Activated T-cell treated with anti-CD3 and anti-CD28 coated beads, Interleukin-2, amount 50 U/mL, for 72 hours (primary cell): ENCODE measurements around the gene PVALEF. TPM values are rescaled to one million over a fixed set of nuclear protein-coding genes. Genes with fewer than 3 reads are reported as not detected.

Experiments used
- ATAC-seq, 2 donors: fragments of 150-1000 bp; cut with Tn5 transposase; replicated peaks in 1 of 2; 2 replicates each; pipeline ENCODE4 v1.10.0; 2021; ENCODE audit warnings: moderate library complexity in 2 of 2, mild to moderate bottlenecking in 1 of 2
- DNase-seq, 2 donors: peaks; one replicate each; pipeline ENCODE4 v3.0.0; 2021 to 2022; ENCODE audit warnings: mixed read lengths in 1 of 2
- H3K27ac Mint-ChIP-seq: one replicate; pipeline ENCODE4 v1.8.0; 2022; ENCODE audit warnings: mild to moderate bottlenecking, moderate library complexity, mixed read lengths
- H3K27me3 Mint-ChIP-seq: one replicate; pipeline ENCODE4 v1.8.0; 2022; ENCODE audit warnings: low read depth, mixed read lengths
- H3K36me3 Mint-ChIP-seq, 2 donors: one replicate each; pipeline ENCODE4 v1.8.0; 2022; ENCODE audit warnings: mixed read lengths in 2 of 2, mild to moderate bottlenecking in 1 of 2; ENCODE audit not compliant: insufficient read depth in 2 of 2
- H3K4me1 Mint-ChIP-seq: one replicate; pipeline ENCODE4 v1.8.0; 2022; ENCODE audit warnings: low read depth, mixed read lengths
- H3K4me3 Mint-ChIP-seq, 2 donors: one replicate each; pipeline ENCODE4 v1.8.0; 2022; ENCODE audit warnings: mild to moderate bottlenecking in 2 of 2, mixed read lengths in 2 of 2, moderate library complexity in 2 of 2
- H3K9me3 Mint-ChIP-seq, 2 donors: one replicate each; pipeline ENCODE4 v1.8.0; 2022; ENCODE audit warnings: mixed read lengths in 2 of 2
- total RNA-seq, 2 donors: library from RNA; stranded (reverse); gene quantifications; one replicate each; pipeline ENCODE4 v1.2.3, GENCODE V29; 2022

The PVALEF gene
- total RNA-seq, 2 donors from 2014 or later = not detected

- Mint-ChIP-seq H3K27ac (no peak overlapping the region), H3K9me3 (peaks cover 1 to 6% of the 10 kb centered on the region in 2 donors), H3K4me3 (no peak overlapping the region), H3K36me3 (no peaks in the 10 kb centered on the region), H3K27me3 (no peaks in the 10 kb centered on the region), H3K4me1 (no peaks in the 10 kb centered on the region)
- ATAC-seq (no peak), DNase-seq (no peak)
Measured at GRCh38 chr17:81132770-81133723, 32.3 kb upstream of the PVALEF start.

GRCh38 chr17:81134064-81134781 lies 31.1 kb upstream of the PVALEF start:
- Mint-ChIP-seq H3K9me3 (peaks cover 6 to 13% of the 10 kb centered on the region in 2 donors), H3K27ac (no peak overlapping the region), H3K4me3 (no peak overlapping the region), H3K36me3 (no peaks in the 10 kb centered on the region), H3K27me3 (no peaks in the 10 kb centered on the region), H3K4me1 (no peaks in the 10 kb centered on the region)
- ATAC-seq (no peak), DNase-seq (no peak)

GRCh38 chr17:81135505-81136278 lies 29.6 kb upstream of the PVALEF start:
- ATAC-seq (no peak), DNase-seq (no peak)
- Mint-ChIP-seq H3K4me3 (no peak overlapping the region), H3K36me3 (no peaks in the 10 kb centered on the region), H3K4me1 (no peaks in the 10 kb centered on the region), H3K9me3 (peaks cover 6 to 13% of the 10 kb centered on the region in 2 donors), H3K27ac (no peak overlapping the region), H3K27me3 (no peaks in the 10 kb centered on the region)

DNA sequence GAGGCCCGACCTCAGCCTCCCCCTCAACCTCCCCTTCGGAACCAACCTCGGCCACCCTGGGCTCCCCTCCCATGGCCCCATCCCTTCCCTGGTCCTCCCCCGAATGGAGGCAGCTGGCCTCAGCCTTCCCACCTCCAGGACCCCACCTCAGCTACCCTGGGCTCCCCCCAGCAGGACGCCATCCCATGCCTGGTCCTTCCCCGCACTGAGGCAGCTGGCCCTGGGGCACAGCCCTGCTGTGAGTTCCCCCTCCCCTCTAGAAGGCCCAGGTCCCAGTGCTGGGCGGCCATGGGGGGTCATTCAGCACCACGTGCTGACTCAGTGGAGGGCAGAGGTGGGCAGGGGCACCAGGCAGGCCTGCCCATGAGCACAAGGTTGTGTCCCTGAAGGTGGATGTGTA lies 28.9 kb upstream of the PVALEF start:
- Mint-ChIP-seq H3K27me3 (no peaks in the 10 kb centered on the region), H3K36me3 (no peaks in the 10 kb centered on the region)

DNA sequence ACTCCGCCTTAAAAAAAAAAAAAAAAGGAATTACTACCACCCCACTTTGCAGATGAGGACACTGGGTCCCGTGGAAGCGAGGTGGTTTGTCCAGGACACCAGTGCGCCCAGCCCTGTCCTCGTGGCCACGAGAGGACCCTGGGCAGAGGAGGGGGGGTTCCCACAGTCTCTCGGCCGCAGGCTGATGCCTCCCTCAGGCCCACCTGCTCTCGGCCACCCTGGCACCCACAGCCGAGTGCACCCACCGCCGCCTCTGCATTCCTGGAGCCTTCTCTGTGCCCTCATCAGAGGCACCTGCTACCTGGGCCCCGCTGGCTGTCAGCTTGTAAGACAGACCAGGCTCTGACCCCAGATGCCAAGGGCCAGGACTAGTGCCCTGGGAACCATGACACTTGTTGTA lies 28.1 kb upstream of the PVALEF start:
- DNase-seq (no peak), ATAC-seq (no peak)
- Mint-ChIP-seq H3K27me3 (peaks cover 4% of the 10 kb centered on the region), H3K9me3 (peaks cover 6 to 13% of the 10 kb centered on the region in 2 donors), H3K27ac (no peak overlapping the region), H3K36me3 (no peaks in the 10 kb centered on the region), H3K4me3 (no peak overlapping the region), H3K4me1 (no peaks in the 10 kb centered on the region)

More for the DNA sequence above, 28.9 kb upstream of the PVALEF start:
- Mint-ChIP-seq H3K4me3 (no peak overlapping the region), H3K27ac (no peak overlapping the region), H3K4me1 (no peaks in the 10 kb centered on the region), H3K9me3 (peaks cover 6 to 13% of the 10 kb centered on the region in 2 donors)
- DNase-seq = no peak
- no peak for ATAC-seq

DNA sequence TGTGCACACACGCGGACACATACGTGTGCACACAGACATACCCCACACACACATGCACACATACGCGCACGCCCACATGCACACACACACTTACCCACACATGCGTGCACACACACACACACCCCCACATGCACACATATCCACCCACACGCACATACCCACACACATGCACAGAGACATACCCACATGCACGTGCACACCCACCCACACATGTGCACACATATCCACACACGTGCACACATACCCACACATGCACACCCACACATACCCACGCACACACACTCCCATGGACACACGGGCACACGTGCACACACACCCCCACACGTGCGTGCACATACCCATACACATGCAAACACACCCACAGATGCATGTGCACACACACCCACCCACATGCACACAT lies 27.2 kb upstream of the PVALEF start:
- peaks cover 6% of the 10 kb centered on the region for H3K27me3 Mint-ChIP-seq

DNA sequence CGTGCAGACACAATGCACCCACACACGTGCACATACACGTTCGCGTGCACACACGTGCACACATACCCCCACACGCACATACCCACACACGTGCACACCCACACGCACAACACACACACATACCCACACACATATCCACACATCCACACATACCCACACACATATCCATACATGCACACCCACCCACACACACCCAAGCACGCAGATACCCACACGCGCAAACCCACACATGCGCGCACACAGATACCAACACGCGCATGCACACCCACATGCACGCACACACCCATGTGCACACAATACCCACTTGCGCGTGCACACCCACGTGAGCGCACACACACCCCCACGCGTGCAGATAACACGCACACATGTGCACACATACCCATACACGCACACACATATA lies 26.8 kb upstream of the PVALEF start:
- H3K9me3 Mint-ChIP-seq = peaks cover 6 to 13% of the 10 kb centered on the region in 2 donors
- DNase-seq (no peak), ATAC-seq (no peak)
- H3K27me3 Mint-ChIP-seq = peaks cover 6% of the 10 kb centered on the region
- H3K4me1 Mint-ChIP-seq = no peaks in the 10 kb centered on the region
- no peak overlapping the region for H3K27ac Mint-ChIP-seq
- no peaks in the 10 kb centered on the region for H3K36me3 Mint-ChIP-seq
- no peak overlapping the region for H3K4me3 Mint-ChIP-seq

More for the DNA sequence above, 27.2 kb upstream of the PVALEF start:
- H3K9me3 Mint-ChIP-seq = peaks cover 6 to 13% of the 10 kb centered on the region in 2 donors
- DNase-seq (no peak), ATAC-seq (no peak)
- H3K36me3 Mint-ChIP-seq = no peaks in the 10 kb centered on the region
- no peaks in the 10 kb centered on the region for H3K4me1 Mint-ChIP-seq
- H3K4me3 Mint-ChIP-seq = no peak overlapping the region
- H3K27ac Mint-ChIP-seq = no peak overlapping the region

- no peak for ATAC-seq
- Mint-ChIP-seq H3K4me1 (no peaks in the 10 kb centered on the region), H3K9me3 (peaks cover 6 to 13% of the 10 kb centered on the region in 2 donors), H3K27ac (no peak overlapping the region), H3K36me3 (no peaks in the 10 kb centered on the region), H3K27me3 (peaks cover 6% of the 10 kb centered on the region), H3K4me3 (no peak overlapping the region)
- no peak for DNase-seq
Measured at GRCh38 chr17:81139428-81139827, 25.9 kb upstream of the PVALEF start.

DNA sequence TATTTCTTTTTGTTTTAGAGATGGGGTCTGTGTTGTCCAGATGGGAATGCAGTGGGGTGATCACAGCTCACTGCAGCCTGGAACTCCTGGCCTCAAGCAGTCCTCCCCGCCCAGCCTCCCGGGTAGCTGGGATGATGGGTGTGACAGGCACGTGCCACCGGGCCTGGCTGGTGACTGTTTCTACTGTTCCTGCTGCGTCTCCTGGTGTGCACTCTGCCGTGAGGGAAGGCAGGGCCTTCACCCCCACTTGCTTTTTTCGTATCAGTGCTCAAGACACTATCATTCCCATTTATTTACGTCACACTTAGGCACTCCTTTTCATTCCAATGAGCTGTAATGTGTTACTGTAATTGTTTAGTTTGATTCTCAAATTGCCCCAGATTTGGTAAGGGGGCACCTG lies 25.3 kb upstream of the PVALEF start:
- H3K9me3 Mint-ChIP-seq = peaks cover 6 to 13% of the 10 kb centered on the region in 2 donors
- peaks cover 6% of the 10 kb centered on the region for H3K27me3 Mint-ChIP-seq
- no peak overlapping the region for H3K4me3 Mint-ChIP-seq
- H3K27ac Mint-ChIP-seq = no peak overlapping the region
- no peaks in the 10 kb centered on the region for H3K4me1 Mint-ChIP-seq
- H3K36me3 Mint-ChIP-seq = no peaks in the 10 kb centered on the region
- no peak for ATAC-seq
- no peak for DNase-seq

GRCh38 chr17:81140695-81141094 lies 24.6 kb upstream of the PVALEF start:
- Mint-ChIP-seq H3K27me3 (peaks cover 6% of the 10 kb centered on the region), H3K4me1 (no peaks in the 10 kb centered on the region)
- no peak for ATAC-seq

DNA sequence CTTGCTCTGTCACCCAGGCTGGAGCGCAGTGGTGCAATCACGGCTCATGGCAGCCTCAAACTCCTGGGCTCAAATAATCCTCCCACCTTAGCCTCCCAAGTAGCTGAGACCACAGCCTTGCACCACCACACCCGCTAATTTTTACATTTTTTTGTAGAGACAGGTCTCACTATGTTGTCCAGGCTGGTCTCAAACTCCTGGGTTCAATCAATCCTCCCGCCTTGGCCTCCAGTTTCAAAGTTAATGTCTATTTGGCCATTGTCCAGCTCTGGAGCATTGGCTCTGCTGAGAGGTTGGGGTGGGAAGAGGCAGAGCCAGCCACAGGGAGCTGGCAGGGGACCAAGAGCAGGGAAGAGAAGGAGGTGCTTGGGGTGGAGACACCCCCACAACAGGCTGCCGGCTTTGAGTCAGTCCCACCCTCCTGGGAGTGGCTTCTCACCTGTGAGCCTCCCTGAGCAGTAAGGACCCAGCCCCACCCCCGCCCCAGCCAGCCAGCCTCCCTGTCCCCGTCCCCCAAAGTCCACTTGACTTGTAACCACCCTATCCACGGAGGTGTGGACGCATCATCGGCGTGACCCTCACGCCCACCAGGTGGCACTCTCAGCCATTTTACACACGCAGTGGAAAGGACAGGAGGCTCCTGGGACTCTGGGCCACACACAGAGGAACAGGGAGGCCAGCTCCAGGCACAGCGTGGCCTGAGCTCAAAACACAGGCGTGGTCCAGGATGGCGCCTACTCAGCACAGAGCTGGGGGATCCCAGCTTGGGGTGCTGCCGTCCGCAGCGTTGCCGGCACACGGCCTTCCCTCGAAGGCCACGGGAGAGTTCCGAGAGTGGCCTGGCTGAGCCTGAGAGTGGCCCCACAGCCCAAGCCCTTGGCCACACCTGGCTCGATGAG lies 22.8 kb upstream of the PVALEF start:
- no peak overlapping the region for H3K27ac Mint-ChIP-seq
- ATAC-seq (peak; percentile 84 to 92), DNase-seq (peak; percentile 68 to 70)
- no peaks in the 10 kb centered on the region for H3K4me1 Mint-ChIP-seq
- peaks cover 6 to 12% of the 10 kb centered on the region in 2 donors for H3K9me3 Mint-ChIP-seq
- H3K36me3 Mint-ChIP-seq = no peaks in the 10 kb centered on the region
- peaks cover 6% of the 10 kb centered on the region for H3K27me3 Mint-ChIP-seq
- no peak overlapping the region for H3K4me3 Mint-ChIP-seq

More at GRCh38 chr17:81140695-81141094, 24.6 kb upstream of the PVALEF start:
- Mint-ChIP-seq H3K9me3 (peaks cover 6 to 13% of the 10 kb centered on the region in 2 donors), H3K27ac (no peak overlapping the region), H3K36me3 (no peaks in the 10 kb centered on the region), H3K4me3 (no peak overlapping the region)
- no peak for DNase-seq

DNA sequence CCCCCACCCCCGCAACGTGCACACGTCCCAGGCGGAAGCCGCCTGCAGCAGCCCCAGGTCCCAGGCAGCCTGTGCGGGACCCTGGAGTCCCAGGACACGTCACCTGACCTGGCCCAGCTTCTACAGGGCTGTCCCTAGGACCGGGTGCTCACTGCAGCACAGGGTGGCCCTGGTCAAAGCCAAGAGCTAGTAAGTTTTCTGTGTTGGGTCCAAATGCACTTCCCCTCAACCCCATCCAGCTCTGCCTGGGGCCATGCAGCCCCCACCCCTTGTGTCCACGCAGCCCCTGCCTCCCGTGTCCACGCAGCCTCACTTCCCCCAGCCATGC lies 22.1 kb upstream of the PVALEF start:
- H3K4me3 Mint-ChIP-seq = no peak overlapping the region
- no peaks in the 10 kb centered on the region for H3K36me3 Mint-ChIP-seq
- peaks cover 3 to 6% of the 10 kb centered on the region in 2 donors for H3K9me3 Mint-ChIP-seq
- DNase-seq (no peak), ATAC-seq (no peak)
- no peak overlapping the region for H3K27ac Mint-ChIP-seq
- no peaks in the 10 kb centered on the region for H3K4me1 Mint-ChIP-seq
- peaks cover 6% of the 10 kb centered on the region for H3K27me3 Mint-ChIP-seq
